HUES64 (cell line): ENCODE data around the gene MYNN. TPM values are rescaled to one million over a fixed set of nuclear protein-coding genes. Genes with fewer than 3 reads are reported as not detected.
"Not testable (repeated sequence)": the region's sequence is repeated elsewhere in the genome, so short reads cannot be mapped to it uniquely, and the experiment has no call there.

ENCODE experiments used
- H3K27ac ChIP-seq: 2 replicates; pipeline ENCODE4 v1.7.0; 2013; ENCODE audit warnings: low read depth, low read length, inconsistent platforms
- H3K27me3 ChIP-seq: 2 replicates; pipeline ENCODE4 v1.6.1; 2013; ENCODE audit warnings: mild to moderate bottlenecking, low read length; ENCODE audit not compliant: insufficient read depth
- H3K36me3 ChIP-seq: 2 replicates; pipeline ENCODE4 v1.6.1; 2013; ENCODE audit warnings: mild to moderate bottlenecking, low read length; ENCODE audit not compliant: insufficient read depth
- H3K4me1 ChIP-seq: 2 replicates; pipeline ENCODE4 v1.6.1; 2013; ENCODE audit warnings: mild to moderate bottlenecking, low read length, moderate library complexity; ENCODE audit not compliant: insufficient read depth
- H3K4me3 ChIP-seq: 2 replicates; pipeline ENCODE4 v1.5.1; 2013; ENCODE audit warnings: mild to moderate bottlenecking, low read length, moderate library complexity
- H3K9ac ChIP-seq: 2 replicates; pipeline ENCODE4 v1.6.1; 2013; ENCODE audit warnings: mild to moderate bottlenecking, low read depth, low read length
- H3K9me3 ChIP-seq: 2 replicates; pipeline ENCODE4 v1.6.1; 2013; ENCODE audit warnings: low read depth, low read length; ENCODE audit not compliant: insufficient read depth
- WGBS: fragments of 150-250, 120-280 bp; methylation state at CpG from one replicate; pipeline ENCODE4 v1.1.7; 2013; ENCODE audit warnings: missing lambda C conversion rate; 5-methylcytosine and 5-hydroxymethylcytosine counted together
- polyA plus RNA-seq, 2 experiments: library from polyadenylated mRNA; stranded (reverse); fragments of 50-300 nt; gene quantifications; one replicate each; pipeline ENCODE4 v1.2.3, GENCODE V29; 2013

MYNN gene
- 13.9 TPM for polyA plus RNA-seq (2013, experiment 1 of 2)
- polyA plus RNA-seq (2013, experiment 2 of 2): 15.2 TPM

GRCh38 chr3:169772897-169773816, at the start of gene MYNN:
Gene MYNN (plus strand): TSS chr3:169773396. CDS start chr3:169774296, 900 bp downstream.
- WGBS: under 1% methylated on average over 61 of the region's 61 CpGs
- H3K27ac ChIP-seq: peak within 1 kb of the TSS; percentile 98
- peak within 1 kb of the TSS; percentile 94 for H3K9ac ChIP-seq
- H3K36me3 ChIP-seq: peaks cover 40% of the 10 kb centered on the region
- H3K4me1 ChIP-seq: peaks cover 21% of the 10 kb centered on the region
- no peaks in the 10 kb centered on the region for H3K9me3 ChIP-seq
- no peaks in the 10 kb centered on the region for H3K27me3 ChIP-seq
- peak within 1 kb of the TSS; percentile 80 for H3K4me3 ChIP-seq

- H3K27me3 ChIP-seq, H3K9me3 ChIP-seq, H3K9ac ChIP-seq, H3K4me3 ChIP-seq, H3K27ac ChIP-seq, H3K4me1 ChIP-seq, H3K36me3 ChIP-seq: not testable (repeated sequence)
Observed at GRCh38 chr3:169731857-169732256, 41.3 kb upstream of the MYNN start.

- H3K27ac ChIP-seq: peak overlapping the region; percentile 1; the same call in 1 of the 2 replicates
Observed at GRCh38 chr3:169739067-169739466, 34.1 kb upstream of the MYNN start.

GRCh38 chr3:169744366-169745054, 28.7 kb upstream of the MYNN start:
- no peaks in the 10 kb centered on the region for H3K27me3 ChIP-seq
- no peak overlapping the region for H3K9ac ChIP-seq
- H3K4me3 ChIP-seq: no peak overlapping the region
- WGBS: no CpG with 5 or more reads among the region's 1 CpG
- H3K9me3 ChIP-seq: no peaks in the 10 kb centered on the region
- no peaks in the 10 kb centered on the region for H3K36me3 ChIP-seq
- no peak overlapping the region for H3K27ac ChIP-seq
- H3K4me1 ChIP-seq: peaks cover 15% of the 10 kb centered on the region

More at GRCh38 chr3:169739067-169739466, 34.1 kb upstream of the MYNN start:
- no CpG with 5 or more reads among the region's 2 CpGs for whole genome bisulfite sequencing
- Histone ChIP-seq H3K9me3 (peaks cover 6% of the 10 kb centered on the region; the same call in 1 of the 2 replicates), H3K4me3 (no peak overlapping the region), H3K4me1 (peaks cover 14% of the 10 kb centered on the region), H3K27me3 (no peaks in the 10 kb centered on the region), H3K36me3 (no peaks in the 10 kb centered on the region), H3K9ac (no peak overlapping the region)

GRCh38 chr3:169746924-169747323, 26.3 kb upstream of the MYNN start:
- no peak overlapping the region for H3K9ac ChIP-seq
- H3K27me3 ChIP-seq: no peaks in the 10 kb centered on the region
- WGBS: 72% methylated on average over 6 of the region's 6 CpGs

GRCh38 chr3:169748670-169749069, 24.5 kb upstream of the MYNN start:
- Histone ChIP-seq H3K9ac (no peak overlapping the region), H3K4me3 (no peak overlapping the region), H3K4me1 (peaks cover 9% of the 10 kb centered on the region), H3K27me3 (no peaks in the 10 kb centered on the region), H3K9me3 (no peaks in the 10 kb centered on the region), H3K36me3 (no peaks in the 10 kb centered on the region), H3K27ac (no peak overlapping the region)
- WGBS: 92% methylated on average over 3 of the region's 3 CpGs

More at GRCh38 chr3:169746924-169747323, 26.3 kb upstream of the MYNN start:
- H3K36me3 ChIP-seq: no peaks in the 10 kb centered on the region
- H3K4me1 ChIP-seq: peaks cover 13% of the 10 kb centered on the region
- H3K9me3 ChIP-seq: no peaks in the 10 kb centered on the region
- no peak overlapping the region for H3K4me3 ChIP-seq
- no peak overlapping the region for H3K27ac ChIP-seq

- Histone ChIP-seq H3K9ac (no peak overlapping the region), H3K36me3 (no peaks in the 10 kb centered on the region), H3K27ac (no peak overlapping the region), H3K4me3 (no peak overlapping the region), H3K27me3 (no peaks in the 10 kb centered on the region), H3K9me3 (no peaks in the 10 kb centered on the region), H3K4me1 (no peaks in the 10 kb centered on the region)
- WGBS: 84% methylated on average over 2 of the region's 2 CpGs
Observed at GRCh38 chr3:169750665-169751064, 22.5 kb upstream of the MYNN start.

- Histone ChIP-seq H3K9me3 (no peaks in the 10 kb centered on the region), H3K36me3 (no peaks in the 10 kb centered on the region), H3K4me1 (no peaks in the 10 kb centered on the region), H3K4me3 (no peak overlapping the region), H3K27me3 (no peaks in the 10 kb centered on the region), H3K27ac (no peak overlapping the region), H3K9ac (no peak overlapping the region)
- 91% methylated on average over 2 of the region's 2 CpGs for WGBS
Observed at GRCh38 chr3:169751875-169752274, 21.3 kb upstream of the MYNN start.

GRCh38 chr3:169754711-169755110, 18.5 kb upstream of the MYNN start:
- no peak overlapping the region for H3K27ac ChIP-seq
- no peak overlapping the region for H3K4me3 ChIP-seq
- no peaks in the 10 kb centered on the region for H3K36me3 ChIP-seq
- H3K9ac ChIP-seq: no peak overlapping the region
- H3K27me3 ChIP-seq: no peaks in the 10 kb centered on the region
- 91% methylated on average over 3 of the region's 3 CpGs for WGBS
- H3K9me3 ChIP-seq: no peaks in the 10 kb centered on the region
- no peaks in the 10 kb centered on the region for H3K4me1 ChIP-seq

GRCh38 chr3:169755488-169755887, 17.7 kb upstream of the MYNN start:
- Histone ChIP-seq H3K9me3 (no peaks in the 10 kb centered on the region), H3K36me3 (no peaks in the 10 kb centered on the region), H3K27me3 (no peaks in the 10 kb centered on the region), H3K4me1 (no peaks in the 10 kb centered on the region), H3K9ac (no peak overlapping the region), H3K27ac (no peak overlapping the region), H3K4me3 (no peak overlapping the region)
- 79% methylated on average over 1 of the region's 2 CpGs for WGBS

GRCh38 chr3:169758359-169758994, 14.7 kb upstream of the MYNN start:
- no peak overlapping the region for H3K27ac ChIP-seq
- no peak overlapping the region for H3K4me3 ChIP-seq
- peaks cover 4% of the 10 kb centered on the region; the same call in 1 of the 2 replicates for H3K9me3 ChIP-seq
- WGBS: 89% methylated on average over 3 of the region's 5 CpGs
- no peaks in the 10 kb centered on the region for H3K36me3 ChIP-seq
- no peaks in the 10 kb centered on the region for H3K4me1 ChIP-seq
- H3K27me3 ChIP-seq: no peaks in the 10 kb centered on the region
- no peak overlapping the region for H3K9ac ChIP-seq
